HL-60/S4 (cell line): ENCODE data around the gene FBXO28.
"Not testable (repeated sequence)": the region's sequence is repeated elsewhere in the genome, so short reads cannot be mapped to it uniquely, and the experiment has no call there.

Experiments used
- in situ Hi-C: fragments of 300-500 bp; cut with MboI; formaldehyde crosslinking; loops from 2 replicates; pipeline ENCODE4 v1.14.3; 2022; ENCODE audit warnings: low sequenced_read_pairs

FBXO28 gene

GRCh38 chr1:224183591-224184312 lies 69.8 kb downstream of the FBXO28 start:
- in situ Hi-C loops: no loop called here

- in situ Hi-C loops: no loop called here
Measured at GRCh38 chr1:224185208-224185607, 71.3 kb downstream of the FBXO28 start.

- in situ Hi-C loops: no loop called here
Measured at GRCh38 chr1:224188286-224188685, 74.4 kb downstream of the FBXO28 start.

GRCh38 chr1:224189561-224189960 lies 75.7 kb downstream of the FBXO28 start:
- in situ Hi-C loops: no loop called here

- in situ Hi-C loops: no loop called here
Measured at GRCh38 chr1:224192082-224192788, 78.3 kb downstream of the FBXO28 start.

- in situ Hi-C loops: no loop called here
Measured at GRCh38 chr1:224193319-224193966, 79.5 kb downstream of the FBXO28 start.

GRCh38 chr1:224196813-224197600 lies 83.1 kb downstream of the FBXO28 start:
- in situ Hi-C loops: no loop called here

- in situ Hi-C loops: no loop called here
Measured at GRCh38 chr1:224198572-224198971, 84.7 kb downstream of the FBXO28 start.

GRCh38 chr1:224199679-224200078 lies 85.8 kb downstream of the FBXO28 start:
- in situ Hi-C loops: no loop called here

- in situ Hi-C loops: no loop called here
Measured at GRCh38 chr1:224201383-224201782, 87.5 kb downstream of the FBXO28 start.

GRCh38 chr1:224201853-224202252 lies 87.9 kb downstream of the FBXO28 start:
- in situ Hi-C loops: no loop called here

GRCh38 chr1:224203243-224204016 lies 89.5 kb downstream of the FBXO28 start:
- in situ Hi-C loops: no loop called here

GRCh38 chr1:224205438-224205840 lies 91.5 kb downstream of the FBXO28 start:
- in situ Hi-C loops: no loop called here

GRCh38 chr1:224205931-224206538 lies 92.1 kb downstream of the FBXO28 start:
- in situ Hi-C loops: not testable (repeated sequence)

- in situ Hi-C loops: no loop called here
Measured at GRCh38 chr1:224211206-224211962, 97.5 kb downstream of the FBXO28 start.
